GM19468 (cell line): Measurements from ENCODE around the gene DDX49.
"Not testable (repeated sequence)": the region's sequence is repeated elsewhere in the genome, so short reads cannot be mapped to it uniquely, and the experiment has no call there.

Source experiments
- ATAC-seq: cut with Tn5 transposase; IDR thresholded peaks from one replicate; pipeline ENCODE4 v1.9.1; 2021; ENCODE audit warnings: mild to moderate bottlenecking, moderate library complexity, moderate number of reproducible peaks; ENCODE audit not compliant: unreplicated experiment; ENCODE audit errors: extremely low read depth

Gene DDX49

DNA sequence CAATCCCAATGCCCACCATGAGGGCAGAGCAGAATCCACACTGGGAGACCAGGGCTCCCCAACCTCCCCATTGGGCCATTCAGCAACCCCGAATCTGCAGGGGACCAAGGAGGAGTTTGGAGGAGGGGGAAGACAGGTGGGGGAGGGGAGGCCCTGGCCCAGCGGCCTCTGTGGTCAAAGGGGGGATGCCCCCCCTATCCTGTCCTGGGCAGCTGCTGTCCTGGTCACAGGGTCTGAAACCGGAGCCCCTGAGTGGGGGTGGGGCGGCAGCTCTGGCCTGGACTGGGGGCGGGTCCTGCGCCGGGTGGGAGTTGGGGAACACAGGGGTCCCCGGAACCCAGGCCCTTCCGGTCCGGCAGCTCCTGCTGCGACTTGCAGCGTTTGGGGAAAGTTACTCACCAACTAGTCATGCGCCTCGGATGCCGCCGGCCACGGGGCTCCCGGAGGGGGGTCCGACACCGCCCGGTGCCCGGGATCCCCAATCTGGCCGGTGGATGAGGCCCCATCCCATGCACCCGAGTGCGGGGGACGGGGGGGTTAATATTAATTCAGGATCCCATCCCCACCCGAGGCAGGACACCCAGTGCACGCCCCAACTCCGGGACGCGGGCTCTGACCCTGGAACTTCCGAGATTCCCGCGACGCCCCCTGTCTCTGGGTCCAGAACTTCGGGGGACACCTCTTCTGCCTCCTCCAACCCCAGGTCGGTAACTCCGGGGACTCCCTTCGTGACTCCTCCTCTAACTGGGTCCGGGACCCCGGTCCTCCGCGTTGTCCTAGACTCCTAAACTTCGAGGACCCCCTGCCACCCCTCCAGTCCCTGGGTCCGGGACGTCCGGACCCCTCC, 20.6 kb downstream of the DDX49 start:
- ATAC-seq, result no peak

DNA sequence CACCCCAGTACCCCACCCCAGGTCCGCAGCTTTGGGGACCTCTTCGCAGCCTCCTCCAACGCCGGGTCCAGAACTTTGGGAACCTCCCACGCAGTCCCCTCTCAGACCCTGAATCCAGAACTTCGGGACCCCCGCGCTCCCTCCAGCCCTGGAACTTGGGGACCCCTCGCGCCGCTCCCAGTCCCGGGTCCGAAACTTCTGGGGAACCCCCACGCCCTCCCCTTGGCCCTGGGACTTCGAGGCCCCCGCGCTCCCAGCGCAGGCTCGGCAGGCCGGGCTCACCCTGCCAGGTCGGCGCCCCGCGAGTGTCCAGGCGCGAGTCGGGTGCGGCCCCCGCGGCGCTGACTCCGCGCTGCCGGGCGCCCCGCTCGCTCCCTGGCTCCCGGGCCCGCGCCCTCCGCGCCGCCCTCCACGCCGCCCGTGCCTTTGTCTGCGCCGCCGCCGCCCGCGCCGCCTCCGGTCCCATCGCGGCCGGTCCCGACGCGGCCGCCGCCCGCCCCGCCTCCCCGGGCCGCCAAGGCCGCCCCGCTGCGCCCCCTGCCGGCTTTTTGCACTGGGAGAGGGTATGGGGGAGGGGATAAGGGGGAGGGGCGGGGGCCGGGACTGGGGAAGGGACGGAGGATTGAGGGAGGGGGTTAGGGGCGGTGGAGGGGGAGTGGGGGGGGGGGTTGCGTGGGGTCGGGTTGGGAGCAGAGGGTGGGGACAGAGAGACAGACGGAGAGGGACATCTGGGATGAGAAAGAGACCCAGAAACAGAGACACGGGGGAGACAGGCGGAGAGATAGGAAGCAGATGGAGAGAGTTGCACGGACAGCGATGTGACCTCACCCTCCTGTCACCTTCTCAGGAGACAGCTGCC, 21.5 kb downstream of the DDX49 start, which contains the start of gene HOMER3:
TSS of gene HOMER3 (minus strand) at position 449 of the 859 bp plus-strand sequence. CDS start 2,235 bp downstream, outside the sequence.
- ATAC-seq, result no peak

GRCh38 chr19:18941628-18942354, 22.3 kb downstream of the DDX49 start:
- ATAC-seq, result no peak

DNA sequence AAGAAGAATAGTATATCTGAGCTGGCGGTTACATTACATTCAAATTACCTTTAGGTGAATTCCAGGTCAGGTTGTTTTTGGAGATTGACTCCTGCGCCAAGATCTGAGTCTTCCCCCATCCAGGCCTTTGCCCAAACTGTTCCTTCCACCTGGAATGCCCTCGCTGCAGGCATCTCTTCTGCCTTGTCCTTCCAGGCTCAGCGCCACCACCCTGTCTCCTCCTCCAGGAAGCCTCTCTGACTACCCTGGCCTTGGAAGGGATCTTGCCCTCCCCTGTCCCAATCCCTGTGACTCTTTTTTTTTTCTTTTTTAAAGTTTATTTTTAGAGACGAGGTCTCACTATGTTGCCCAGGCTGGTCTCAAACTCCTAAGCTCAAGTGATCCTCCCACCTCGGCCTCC, 23.2 kb downstream of the DDX49 start:
- ATAC-seq, result no peak

DNA sequence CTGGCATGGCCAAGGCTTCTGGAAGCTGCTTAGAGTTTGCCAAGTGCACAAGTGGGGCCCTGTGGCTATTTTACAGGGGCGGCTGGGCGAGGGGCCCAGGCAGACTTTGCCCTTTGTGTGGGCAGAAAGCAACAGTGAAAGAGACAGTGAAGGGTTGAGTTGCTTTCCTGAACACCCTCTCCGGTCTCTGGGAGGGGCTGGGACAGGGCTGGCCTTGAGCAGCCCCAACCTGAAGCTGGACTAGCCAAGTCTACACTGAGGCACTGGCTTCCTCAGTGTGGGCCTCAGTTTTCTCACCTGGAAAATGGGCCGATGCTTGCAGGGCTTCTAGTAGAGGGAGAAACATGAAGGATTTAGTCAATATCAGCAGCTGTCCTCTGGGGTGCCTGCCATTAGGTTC, 23.9 kb downstream of the DDX49 start:
- ATAC-seq, result no peak

DNA sequence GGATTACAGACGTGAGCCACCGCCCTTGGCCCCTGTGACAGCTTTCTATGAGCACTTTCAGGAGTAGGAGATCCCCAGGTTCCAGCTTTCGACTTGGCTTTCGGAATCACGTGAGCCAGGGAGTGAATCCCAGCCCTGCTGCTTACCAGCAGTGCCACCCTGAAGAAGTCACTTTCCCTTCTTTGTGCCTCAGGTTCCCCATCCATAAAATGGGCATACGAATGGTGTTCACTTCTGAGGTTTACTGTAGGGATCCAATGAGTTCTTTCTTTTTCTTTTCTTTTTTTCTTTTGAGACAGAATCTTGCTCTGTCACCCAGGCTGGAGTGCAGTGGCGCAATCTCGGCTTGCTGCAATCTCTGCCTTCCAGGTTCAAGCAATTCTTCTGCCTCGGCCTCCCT, 25.8 kb downstream of the DDX49 start:
- no peak for ATAC-seq

GRCh38 chr19:18946335-18946734, 26.8 kb downstream of the DDX49 start:
- no peak for ATAC-seq

- no peak for ATAC-seq
Measured at GRCh38 chr19:18946918-18947317, 27.4 kb downstream of the DDX49 start.

GRCh38 chr19:18948075-18948975, 28.8 kb downstream of the DDX49 start:
- no peak for ATAC-seq

DNA sequence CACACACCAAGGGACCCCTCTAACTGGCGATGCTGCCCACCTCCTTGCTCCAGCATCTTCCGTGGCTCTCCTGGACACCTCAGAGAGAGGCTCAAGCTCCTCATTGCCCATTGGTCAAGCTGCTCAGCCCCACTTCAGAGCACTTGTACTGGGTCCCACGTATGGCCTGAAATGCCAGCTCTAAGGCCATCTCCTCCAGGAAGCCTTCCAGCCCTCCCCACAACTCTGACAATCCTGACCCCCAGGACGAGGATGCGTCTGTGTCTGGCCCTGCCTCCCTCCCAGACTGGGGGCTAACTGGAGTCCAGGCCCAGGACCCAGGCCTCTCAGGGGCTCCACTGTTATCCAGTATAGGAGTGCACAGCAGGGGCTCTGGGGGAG, 29.5 kb downstream of the DDX49 start:
- ATAC-seq, result no peak

GRCh38 chr19:18949858-18950257, 30.3 kb downstream of the DDX49 start:
- ATAC-seq, result no peak

DNA sequence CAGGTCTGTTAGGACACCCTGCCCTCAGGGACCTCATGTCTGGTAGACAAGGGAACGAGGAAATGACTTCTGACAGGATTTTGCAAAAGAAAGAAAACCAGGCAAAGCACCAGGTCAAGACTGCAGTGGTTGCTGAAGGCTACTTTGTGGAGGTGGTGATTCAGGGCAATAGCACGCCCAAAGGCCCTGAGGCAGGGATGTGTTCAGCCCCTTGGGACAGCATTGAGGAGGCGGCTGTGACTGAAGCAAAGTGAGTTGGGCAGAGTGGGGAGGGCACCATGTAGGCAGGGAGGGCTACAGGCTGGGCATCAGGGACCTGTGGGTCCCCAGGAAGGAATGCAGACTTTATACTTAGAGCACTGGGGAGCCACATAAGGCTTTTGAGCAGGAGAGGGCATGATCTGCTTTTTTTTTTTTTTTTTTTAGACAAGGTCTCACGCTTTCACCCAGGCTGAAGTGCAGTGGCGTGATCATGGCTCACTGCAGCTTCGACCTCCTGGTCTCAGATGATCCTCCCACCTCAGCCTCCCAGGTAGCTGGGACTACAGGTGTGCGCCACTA, 32.3 kb downstream of the DDX49 start:
- ATAC-seq, result no peak

GRCh38 chr19:18952364-18953003, 33.0 kb downstream of the DDX49 start:
- ATAC-seq, result not testable (repeated sequence)

- ATAC-seq, result no peak
Measured at GRCh38 chr19:18954094-18954493, 34.6 kb downstream of the DDX49 start.

DNA sequence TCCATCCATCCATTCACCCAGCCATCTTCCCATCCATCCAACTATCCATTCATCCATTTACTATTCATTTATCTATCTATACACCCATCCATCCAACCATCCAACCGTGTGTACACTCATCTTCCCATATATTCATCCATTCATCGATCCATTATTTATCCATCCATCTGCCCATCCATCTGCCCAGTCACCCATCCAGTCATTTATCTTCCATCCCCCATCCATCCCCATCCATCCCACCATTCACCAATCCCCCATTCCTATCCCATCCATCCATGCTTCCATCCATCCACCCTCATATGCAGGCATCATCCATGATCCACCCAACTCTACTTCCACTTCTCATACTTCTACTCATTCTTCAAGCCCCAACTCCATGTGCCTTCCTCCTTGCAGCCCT, 35.5 kb downstream of the DDX49 start:
- ATAC-seq, result no peak

- no peak for ATAC-seq
Measured at GRCh38 chr19:18960370-18960769, 40.9 kb downstream of the DDX49 start.

GRCh38 chr19:18961767-18962620, 42.5 kb downstream of the DDX49 start:
- no peak for ATAC-seq

DNA sequence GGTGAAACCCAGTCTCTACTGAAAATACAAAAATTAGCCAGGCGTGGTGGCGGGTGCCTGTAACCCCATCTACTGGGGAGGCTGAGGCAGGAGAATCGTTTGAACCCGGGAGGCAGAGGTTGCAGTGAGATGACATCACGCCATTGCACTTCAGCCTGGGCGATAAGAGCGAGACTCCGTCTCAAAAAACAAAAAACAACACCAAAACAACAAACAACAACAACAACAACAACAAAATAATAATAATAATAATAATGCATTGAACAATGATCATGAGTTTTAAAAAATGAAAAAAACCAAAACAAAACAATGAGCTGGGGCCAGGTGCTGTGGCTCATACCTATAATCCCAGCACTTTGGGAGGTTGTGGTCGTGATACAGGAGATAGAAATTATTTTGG, 44.6 kb downstream of the DDX49 start:
- no peak for ATAC-seq
